Fibroblast of skin of left quadriceps (primary cell): ENCODE data around the gene IL1RAPL2.
A peak's percentile ranks its signal among the peaks of the same experiment; 100 is the strongest.

ENCODE experiments used
- DNase-seq, 2 experiments: peaks; one replicate each; pipeline ENCODE4 v3.0.0-alpha.2; 2013; ENCODE audit warnings: low read depth in 2 of 2

The IL1RAPL2 gene

DNA sequence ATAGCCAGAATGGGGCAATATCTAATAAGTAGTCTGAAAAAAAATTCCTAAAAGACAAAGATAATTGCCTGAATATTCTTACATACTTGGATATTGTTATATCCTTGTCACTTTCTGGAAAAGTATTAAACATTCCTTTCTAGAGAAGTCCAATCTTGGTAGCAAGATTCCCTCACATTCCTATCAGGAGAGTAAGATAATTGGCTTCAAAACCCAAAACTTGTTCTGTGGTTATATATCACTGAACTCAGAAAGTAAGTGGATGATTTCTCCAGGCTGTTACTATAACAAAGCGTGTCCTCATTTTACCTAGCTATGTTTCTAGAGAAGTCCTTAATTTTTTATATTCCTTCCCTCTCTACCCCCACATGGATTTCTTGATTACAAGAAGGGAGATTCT lies 700.5 kb downstream of the IL1RAPL2 start:
- DNase-seq: peak; percentile 15 to 20

DNA sequence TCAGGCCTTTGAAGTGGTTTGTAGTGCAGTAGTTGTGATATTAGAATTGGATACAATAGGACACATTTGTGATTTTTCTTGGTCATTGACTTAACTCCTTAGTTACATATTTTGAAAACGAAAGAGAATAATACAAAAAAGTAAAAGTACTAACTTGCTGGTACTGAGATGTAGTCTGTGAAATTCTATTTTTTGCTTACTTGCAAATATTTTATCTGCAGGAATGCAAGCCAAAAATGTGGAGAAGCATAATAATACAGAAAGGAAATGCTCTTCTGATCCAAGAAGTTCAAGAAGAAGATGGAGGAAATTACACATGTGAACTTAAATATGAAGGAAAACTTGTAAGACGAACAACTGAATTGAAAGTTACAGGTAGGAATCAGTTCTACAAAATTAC lies 701.2 kb downstream of the IL1RAPL2 start:
- DNase-seq: no peak

DNA sequence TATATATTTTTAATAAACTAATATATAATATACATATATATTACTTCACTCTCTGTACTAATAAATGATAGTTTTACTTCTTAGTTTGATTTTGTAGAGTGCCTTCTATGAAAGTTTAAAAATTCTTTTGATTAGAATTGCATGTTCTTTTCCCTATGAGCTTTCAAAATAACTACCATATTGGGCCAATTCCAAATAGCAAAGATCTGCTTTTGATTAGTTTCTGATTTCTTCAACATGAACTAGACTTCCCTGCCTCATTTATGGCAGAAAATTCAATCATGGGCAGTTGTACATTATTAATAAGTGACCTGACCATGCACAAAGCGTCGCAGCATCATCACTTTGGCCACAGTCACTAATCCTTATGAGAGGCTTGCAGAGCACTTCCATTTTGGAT lies 703.4 kb downstream of the IL1RAPL2 start:
- no peak for DNase-seq

DNA sequence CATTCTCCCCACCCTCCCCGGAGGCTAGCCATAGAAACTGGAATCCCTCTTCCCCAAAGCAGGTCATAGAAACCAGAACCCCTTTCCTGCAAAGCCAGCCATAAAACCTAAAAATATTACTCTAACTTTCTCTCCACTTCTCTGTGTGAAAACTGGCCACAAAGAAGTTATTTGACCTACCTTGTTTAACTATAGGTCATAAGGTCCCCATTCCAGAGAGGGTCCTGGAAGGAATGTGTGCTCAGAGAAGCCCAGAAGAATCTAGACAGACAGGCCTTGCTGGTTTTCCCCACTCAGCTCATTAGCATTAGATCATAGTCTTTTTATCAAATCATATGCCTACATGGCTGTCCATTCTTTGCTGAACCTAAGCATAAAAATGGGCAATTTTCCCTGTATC lies 707.3 kb downstream of the IL1RAPL2 start:
- no peak for DNase-seq

DNA sequence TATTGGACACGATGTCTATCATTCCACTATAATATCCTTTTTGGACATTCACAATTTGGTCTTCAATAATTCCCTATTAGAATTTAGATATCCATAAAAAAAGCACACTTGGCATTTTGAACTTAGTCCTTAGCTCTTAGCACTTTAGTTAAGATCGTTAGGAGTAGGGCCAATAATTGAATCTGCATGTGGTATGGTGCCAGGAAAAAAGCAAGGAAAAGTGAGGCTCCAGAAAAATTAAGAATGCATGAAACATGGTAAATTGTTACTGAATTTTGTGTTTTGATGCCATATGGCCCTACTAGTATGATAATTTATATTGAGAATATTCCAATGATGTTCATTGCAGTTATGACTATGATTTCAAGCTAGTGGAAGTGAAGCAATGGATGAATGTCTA lies 708.1 kb downstream of the IL1RAPL2 start:
- no peak for DNase-seq

DNA sequence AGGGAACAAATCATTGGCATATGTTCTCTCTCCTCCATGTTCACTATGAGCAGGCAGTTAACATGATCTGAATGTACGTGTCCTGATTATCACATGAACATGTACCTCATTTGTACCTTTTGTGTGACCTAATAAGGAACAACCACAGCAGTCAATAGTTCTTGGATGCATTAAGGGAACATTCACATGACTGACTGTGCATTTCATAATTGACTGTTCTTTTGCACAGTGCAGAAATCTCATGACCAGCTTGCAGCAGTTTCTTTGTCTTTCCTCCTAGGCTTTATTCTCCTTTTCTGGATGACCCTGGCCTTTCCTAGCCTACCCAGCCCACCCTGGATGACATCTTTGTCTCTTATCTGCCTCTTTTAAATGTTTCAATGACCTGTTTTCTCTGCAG lies 711.1 kb downstream of the IL1RAPL2 start:
- DNase-seq: no peak

DNA sequence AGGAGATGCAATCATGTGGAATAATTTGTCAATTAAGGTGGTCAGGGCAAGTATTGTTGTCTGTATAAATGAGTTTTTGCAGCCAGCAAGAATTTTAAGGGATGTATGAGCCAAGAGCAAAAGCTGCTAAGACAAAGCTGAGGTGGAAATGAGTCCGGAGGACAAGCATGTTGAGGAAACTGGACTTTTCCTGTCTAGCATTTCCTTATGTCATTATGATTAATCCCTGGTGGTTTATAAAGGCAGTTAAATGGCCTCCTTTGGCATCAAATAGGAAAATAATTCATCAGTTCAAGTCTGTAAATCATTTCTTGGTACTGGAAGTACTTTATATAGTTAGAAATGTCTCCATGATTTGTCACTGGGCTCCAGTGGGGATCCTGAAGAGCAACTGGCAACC lies 716.1 kb downstream of the IL1RAPL2 start:
- no peak for DNase-seq

DNA sequence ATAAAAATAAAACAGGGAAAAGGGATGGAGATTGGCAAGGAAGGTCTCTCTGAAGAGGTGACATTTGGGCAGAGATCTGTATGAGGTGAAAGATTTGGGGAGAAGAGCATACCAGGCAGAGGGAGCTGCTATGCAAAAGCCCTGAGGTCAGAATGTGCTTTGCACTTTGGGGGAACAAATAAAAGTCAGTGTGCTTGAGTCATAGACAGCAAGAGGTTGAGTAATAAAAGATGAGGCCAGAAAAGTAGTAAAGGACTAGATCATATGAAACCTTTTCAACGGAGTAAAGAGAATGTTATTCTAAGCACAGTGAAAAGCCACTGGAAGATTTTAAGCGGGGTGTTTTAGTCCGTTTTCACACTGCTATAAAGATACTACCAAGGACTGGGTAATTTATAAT lies 731.0 kb downstream of the IL1RAPL2 start:
- no peak for DNase-seq

DNA sequence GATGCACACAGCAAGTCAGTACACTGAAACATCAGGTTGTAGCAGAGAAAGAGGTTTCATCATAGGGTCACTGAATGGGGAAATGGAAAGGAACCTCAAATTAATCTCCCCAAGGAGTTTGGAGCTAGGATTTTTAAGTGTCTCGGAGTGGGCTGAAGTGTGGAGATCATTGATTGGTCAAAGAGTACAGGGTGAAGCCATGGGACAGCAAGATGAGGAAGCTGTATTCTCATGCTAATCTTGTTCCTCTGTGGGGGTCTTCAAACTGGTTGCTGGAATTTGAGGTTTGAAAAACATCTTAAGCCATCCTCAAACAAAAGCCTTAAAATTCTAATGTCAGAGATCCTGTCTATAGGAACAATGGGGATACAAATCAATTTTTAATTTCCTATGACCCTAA lies 733.3 kb downstream of the IL1RAPL2 start:
- no peak for DNase-seq

DNA sequence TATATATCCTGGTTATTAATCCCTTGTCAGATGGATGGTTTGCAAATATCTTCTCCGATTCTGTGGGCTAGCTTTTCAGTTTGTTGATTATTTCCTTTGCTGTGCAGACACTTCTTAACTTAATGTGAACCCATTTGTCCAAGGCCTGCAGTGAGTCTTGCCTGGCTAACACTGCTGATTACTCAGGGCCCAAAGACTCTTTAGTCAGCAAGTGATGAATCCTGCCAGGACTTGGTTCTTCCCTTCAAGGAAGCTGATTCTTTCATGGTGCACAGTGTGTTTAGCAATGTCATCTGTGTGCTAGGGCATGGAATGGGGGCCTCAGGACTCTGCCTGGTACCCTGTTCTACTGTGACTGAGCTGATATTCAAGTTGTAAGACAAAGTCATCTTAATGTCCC lies 736.2 kb downstream of the IL1RAPL2 start:
- no peak for DNase-seq

DNA sequence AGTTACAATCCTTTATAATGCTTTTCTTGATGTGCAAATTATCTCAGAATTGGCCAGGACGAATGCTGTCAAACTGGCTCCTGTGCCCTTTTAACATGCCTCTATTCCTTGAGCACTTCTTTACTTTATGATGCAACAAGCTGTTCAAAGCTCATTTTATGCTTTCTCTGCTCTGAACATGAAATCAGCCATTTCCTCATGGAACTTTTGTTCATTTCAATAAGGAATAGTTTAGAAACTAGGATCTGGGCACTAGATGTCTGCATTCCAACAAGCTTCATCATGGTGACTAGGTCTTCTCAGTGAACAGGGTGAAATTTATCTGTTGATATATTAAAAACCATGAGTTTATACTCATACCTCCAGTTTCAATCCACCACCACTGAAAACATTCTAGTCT lies 741.8 kb downstream of the IL1RAPL2 start:
- DNase-seq: peak in 1 of 2 experiments; percentile 12

DNA sequence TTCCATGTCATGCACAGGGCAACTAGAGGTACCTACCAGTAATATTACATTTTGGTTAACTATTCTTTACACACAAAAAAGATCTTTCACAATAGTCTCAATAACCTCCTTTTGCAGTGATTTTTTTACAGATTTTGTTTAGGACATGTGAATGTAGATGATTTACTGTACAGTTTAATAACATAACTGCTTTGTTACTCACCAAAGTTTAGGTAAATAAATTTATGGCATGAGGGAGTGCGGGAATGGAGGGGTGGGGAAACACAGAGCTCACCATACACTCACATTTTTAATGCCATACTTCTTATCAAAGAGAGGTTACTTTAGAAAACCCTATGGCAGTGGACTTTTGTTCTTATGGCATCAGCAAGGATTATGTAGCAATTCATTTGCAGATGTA lies 747.6 kb downstream of the IL1RAPL2 start:
- DNase-seq: no peak

DNA sequence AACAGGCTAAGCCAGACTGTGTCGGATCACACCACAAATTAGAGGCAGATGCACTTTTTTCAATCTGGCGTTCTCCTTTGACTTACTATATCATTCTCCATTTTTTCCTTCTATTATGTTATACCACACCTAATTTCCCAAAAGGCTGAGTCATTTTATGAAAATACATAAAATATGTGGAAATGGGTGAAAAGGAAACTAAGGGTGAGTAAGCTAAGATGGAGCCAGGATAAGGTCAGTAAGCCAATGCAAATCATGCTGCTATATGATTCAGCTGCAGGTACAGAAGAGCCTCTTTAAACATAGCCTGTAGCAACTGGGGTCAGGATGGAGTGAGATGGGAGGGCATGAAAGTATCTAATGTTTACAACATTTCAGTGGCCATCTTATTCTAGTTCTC lies 748.5 kb downstream of the IL1RAPL2 start:
- DNase-seq: peak; percentile 30 to 42

DNA sequence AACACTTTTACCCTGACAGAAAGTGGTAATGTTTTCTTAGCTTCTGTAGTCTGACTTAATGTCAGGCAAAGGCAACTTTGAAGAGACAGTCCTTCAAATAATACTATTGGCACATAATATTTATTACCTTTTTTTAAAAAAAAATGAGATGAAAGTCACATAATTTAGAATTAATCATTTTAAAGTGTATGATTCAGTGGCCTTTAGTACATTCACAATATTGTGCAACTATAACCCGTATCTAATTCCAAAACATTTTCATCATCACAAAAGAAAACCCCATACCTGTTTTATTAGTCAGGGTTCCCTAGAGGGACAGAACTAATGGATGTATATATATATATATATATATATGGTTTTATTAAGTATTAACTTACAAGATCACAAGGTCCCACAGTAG lies 749.2 kb downstream of the IL1RAPL2 start:
- DNase-seq: peak in 1 of 2 experiments; percentile 32

DNA sequence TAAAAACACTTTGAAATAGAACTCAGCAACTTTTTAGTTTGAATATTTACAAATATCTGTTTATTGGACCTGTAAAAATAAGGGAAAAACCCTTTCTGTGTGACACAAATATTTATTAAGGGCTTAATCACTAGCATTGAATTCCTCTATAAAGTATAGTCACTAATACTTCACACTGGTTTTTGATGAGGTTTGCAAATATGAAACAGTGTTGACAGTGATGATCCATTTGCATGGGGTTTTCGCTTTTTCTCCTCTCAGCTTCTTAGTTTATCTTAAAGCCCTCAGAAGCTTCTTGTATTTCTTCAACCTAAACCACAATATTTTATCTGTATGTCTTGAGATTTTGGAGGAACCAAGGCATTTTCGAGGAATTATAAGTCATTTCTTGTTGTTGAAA lies 751.1 kb downstream of the IL1RAPL2 start:
- no peak for DNase-seq

DNA sequence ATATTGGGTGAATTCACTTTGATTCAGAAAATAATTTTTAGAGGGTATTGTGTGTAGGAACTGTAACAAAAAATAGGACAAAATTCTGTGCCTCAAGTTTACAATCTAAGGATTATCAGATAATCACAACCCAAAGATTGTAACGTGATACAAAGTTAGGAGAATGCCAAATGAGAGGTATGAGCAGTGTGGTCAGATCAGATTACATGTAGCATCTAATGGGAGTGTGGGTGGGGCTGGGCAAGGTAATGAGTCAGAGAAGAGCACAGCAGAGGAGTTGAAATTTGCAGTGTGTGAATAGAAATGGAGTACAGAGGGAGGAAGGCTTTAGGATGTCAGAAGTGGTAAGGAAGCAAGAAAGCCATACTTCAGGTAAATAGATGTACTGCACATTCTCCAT lies 757.9 kb downstream of the IL1RAPL2 start:
- DNase-seq: peak; percentile 34 to 40

DNA sequence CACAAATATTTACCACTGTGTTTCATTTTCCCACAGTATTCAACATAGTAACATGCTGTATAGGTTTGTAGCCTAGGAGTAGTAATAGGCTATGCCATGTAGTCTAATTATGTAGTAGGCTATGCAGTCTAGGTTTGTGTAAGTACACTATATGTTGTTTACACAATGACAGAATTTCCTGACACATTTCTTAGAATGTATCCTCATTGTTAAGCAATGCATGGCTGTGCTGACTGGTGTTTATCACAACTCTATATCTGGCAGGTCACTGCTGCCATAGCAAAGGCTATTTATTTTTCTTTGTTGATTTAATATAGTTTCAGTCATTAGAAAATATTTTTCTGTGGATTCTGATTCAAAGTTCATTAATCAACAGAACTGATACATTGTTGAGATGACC lies 762.8 kb downstream of the IL1RAPL2 start:
- no peak for DNase-seq

DNA sequence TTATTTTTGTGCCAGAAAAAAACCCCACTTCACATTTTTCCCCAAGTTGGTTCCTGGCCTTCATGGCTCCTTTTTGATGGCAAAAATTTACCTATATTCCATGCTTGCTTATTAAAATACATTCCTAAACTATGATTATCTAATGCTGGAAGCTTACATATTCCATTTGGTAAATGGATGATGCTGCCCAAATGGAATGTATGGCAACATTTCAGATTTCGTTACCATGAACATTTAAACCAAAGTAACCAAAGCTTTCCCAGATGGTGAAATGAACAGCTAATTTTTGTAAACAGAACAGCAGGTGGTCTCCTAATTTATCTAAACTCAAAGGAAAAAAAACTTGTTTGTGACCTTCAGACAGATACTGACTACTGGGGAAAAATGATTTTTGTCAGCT lies 765.2 kb downstream of the IL1RAPL2 start:
- DNase-seq: peak in 1 of 2 experiments; percentile 40

DNA sequence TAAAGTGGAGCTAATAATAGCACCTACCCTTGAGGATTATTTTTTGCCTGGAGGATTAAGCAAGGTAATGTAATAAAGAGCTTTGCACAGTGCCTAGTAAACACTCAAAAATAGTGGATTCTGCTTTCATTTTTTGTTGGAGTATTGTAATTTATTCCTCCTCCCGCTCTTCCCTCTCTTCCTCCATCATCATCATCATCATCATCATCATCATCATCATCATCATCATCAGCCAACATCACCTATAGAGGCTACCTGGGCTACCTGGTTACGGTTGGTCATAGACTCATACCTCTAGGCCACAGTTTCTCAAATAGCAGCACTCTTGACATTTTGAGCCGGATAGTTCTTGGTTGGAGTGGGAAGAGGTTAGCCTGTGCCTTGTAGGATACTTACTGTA lies 781.4 kb downstream of the IL1RAPL2 start:
- no peak for DNase-seq

DNA sequence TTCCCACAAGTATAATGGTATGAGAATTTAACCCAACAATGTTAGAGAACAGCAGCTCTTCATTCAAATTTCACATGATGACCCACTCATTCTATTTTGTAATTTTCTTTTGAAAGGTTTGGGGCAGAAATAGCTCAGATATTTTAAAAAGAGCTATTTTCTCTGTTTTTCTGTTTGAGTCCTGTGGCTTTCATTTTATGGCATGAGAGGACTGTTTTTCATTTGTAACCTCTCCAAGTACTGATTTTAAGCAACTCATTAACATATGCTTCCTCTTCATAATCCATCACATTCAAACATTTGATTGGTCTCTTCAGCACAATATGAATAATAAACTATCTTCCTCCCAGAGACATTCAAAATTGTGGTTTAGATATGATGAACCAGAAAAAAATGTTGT lies 783.5 kb downstream of the IL1RAPL2 start:
- peak in 1 of 2 experiments; percentile 18 for DNase-seq

DNA sequence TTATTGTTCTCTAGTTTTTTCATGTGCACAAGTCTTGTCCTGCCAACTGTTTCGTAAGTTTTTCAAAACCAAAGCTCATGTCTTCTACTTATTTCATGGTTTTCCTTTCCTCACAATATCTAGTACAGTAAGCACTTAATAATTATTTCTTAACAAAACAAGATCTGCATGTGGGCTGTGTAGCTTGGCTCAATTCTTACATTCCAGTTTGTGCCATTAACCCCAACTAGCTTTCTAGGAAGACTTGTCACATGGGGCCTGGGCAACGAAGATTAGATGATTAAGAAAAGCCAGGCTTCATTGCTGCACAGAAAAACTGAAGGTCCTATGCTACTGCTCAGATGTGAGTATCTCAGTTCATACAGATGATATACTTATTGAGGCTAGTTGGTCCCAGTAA lies 809.8 kb downstream of the IL1RAPL2 start:
- DNase-seq: peak; percentile 1

DNA sequence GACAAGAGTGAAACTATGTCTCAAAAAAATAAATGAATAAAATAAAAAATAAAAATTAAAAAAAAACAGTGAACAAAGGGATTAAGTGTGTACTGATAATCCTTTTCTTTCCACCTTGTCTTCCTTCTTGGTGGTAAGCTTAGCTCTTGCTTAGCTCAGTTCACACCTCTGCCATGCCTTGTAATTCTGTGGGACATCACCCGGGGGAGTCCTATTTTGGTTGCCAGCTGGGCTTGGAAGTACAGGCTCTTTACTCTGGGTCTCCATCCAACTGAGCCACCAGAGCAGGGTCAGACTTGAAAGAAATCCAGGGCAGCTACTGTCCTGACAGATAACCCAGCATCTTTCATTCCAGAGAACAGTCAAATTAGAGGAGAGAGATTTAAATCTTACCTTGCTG lies 858.7 kb downstream of the IL1RAPL2 start:
- no peak for DNase-seq

DNA sequence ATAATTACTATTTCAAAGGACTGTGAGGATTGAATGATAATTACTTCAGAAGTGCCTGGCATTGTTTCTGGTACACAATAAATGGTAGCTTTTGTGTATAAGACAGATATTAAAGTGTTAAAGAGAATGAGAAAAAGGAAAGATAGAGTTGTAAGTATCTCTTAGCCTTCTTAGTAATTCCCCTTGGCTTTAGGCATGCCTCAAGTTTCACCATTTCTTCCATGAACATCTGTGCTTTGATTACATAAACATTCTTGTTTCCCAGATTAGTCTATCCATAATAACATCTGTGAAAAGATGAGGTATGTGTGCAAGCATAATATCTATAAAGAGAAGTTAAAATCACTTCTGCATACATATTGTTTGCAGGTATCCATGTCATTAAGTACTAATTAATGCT lies 885.4 kb downstream of the IL1RAPL2 start:
- DNase-seq: no peak

DNA sequence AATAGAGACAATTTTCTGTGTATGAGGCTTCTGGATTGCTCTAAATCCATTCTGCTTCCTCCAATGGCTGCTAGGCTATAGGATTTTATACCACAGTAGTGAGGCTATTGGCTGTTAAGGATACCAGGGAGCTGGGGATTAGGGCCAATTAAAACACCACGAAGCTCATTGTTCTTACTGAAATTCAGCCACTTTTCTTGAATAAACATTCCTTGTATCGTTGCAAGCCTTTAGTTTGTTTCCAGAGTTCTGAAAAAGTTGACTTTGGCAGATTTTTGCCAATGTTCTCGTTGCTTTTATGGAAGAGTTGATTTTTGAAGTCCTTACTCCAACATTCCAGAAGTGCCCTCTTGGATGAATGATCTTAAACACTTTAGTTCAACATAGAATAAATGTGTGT lies 892.8 kb downstream of the IL1RAPL2 start:
- no peak for DNase-seq

DNA sequence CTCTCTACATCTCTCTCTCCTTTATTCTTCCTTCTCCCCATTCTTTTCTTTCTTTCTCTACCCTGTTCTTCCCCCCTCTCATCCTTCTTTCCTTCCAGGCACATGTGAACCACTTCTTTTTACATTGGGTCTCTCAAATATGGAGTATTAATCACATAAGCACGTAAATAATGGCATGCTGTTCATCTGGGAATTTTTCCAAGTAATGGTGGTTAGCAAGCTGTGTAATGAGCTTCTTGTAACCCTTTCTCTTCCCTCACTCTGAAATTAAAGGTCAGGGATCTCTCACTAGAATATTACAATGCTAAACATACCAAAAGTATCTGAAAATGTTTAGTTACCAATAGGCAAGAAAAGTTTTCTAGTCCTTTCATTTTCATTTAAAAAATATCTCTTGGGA lies 894.4 kb downstream of the IL1RAPL2 start:
- peak; percentile 65 to 73 for DNase-seq
